Muscle of leg (tissue), 11 donors: ENCODE data around the gene KCNC4. TPM values are rescaled to one million over a fixed set of nuclear protein-coding genes. Genes with fewer than 3 reads are reported as not detected.

Experiments
- DNase-seq: peaks from one replicate; pipeline ENCODE4 v3.0.0; 2013
- H3K27ac ChIP-seq: one replicate; pipeline ENCODE4 v1.5.1; 2013; ENCODE audit warnings: mild to moderate bottlenecking, low read length, control low read depth
- H3K27me3 ChIP-seq: one replicate; pipeline ENCODE4 v1.6.1; 2013; ENCODE audit warnings: low read length; ENCODE audit not compliant: control insufficient read depth, insufficient read depth
- H3K36me3 ChIP-seq: one replicate; pipeline ENCODE4 v1.6.1; 2013; ENCODE audit warnings: low read length; ENCODE audit not compliant: control insufficient read depth, insufficient read depth
- H3K4me1 ChIP-seq: one replicate; pipeline ENCODE4 v1.6.1; 2013; ENCODE audit warnings: low read length; ENCODE audit not compliant: control insufficient read depth, insufficient read depth
- H3K4me3 ChIP-seq: one replicate; pipeline ENCODE4 v1.5.1; 2013; ENCODE audit warnings: low read length, control low read depth
- H3K9me3 ChIP-seq: replicated peaks from 2 replicates; pipeline ENCODE4 v1.6.1; 2013; ENCODE audit warnings: low read depth, low read length; ENCODE audit not compliant: control insufficient read depth
- WGBS: methylation state at CpG from one replicate; pipeline ENCODE4 v1.1.5; 2013; ENCODE audit warnings: missing lambda C conversion rate; ENCODE audit not compliant: insufficient coverage; 5-methylcytosine and 5-hydroxymethylcytosine counted together
- polyA plus RNA-seq, 8 donors: library from polyadenylated mRNA; unstranded; fragments of 120-200 nt; gene quantifications; one replicate each; pipeline versions ENCODE4 v1.2.1 to v1.2.3, GENCODE V29; 2013; ENCODE audit warnings: inconsistent platforms in 1 of 8, low replicate concordance in 1 of 8; ENCODE audit not compliant: insufficient read length in 8 of 8, insufficient read depth in 1 of 8
- total RNA-seq: library from RNA; stranded (reverse); fragments of 120-200 nt; gene quantifications from one replicate; pipeline ENCODE4 v1.2.4, GENCODE V29; 2013

The KCNC4 gene
- total and polyA plus RNA-seq, 9 donors: 2.7 to 8.8 (median 7.6) TPM

GRCh38 chr1:110250008-110250407 is 39.9 kb downstream of the KCNC4 start:
- no peaks in the 10 kb centered on the region for H3K9me3 ChIP-seq
- no peaks in the 10 kb centered on the region for H3K27me3 ChIP-seq
- 27% methylated on average over 4 of the region's 4 CpGs for WGBS
- H3K4me3 ChIP-seq: no peak overlapping the region
- DNase-seq: no peak
- peaks cover 4% of the 10 kb centered on the region for H3K4me1 ChIP-seq
- no peaks in the 10 kb centered on the region for H3K36me3 ChIP-seq
- no peak overlapping the region for H3K27ac ChIP-seq

GRCh38 chr1:110250749-110251148 is 40.6 kb downstream of the KCNC4 start:
- Histone ChIP-seq H3K4me1 (peaks cover 4% of the 10 kb centered on the region), H3K27me3 (no peaks in the 10 kb centered on the region), H3K27ac (no peak overlapping the region), H3K4me3 (no peak overlapping the region), H3K36me3 (no peaks in the 10 kb centered on the region), H3K9me3 (no peaks in the 10 kb centered on the region)
- 67% methylated on average over 1 of the region's 2 CpGs for WGBS
- no peak for DNase-seq

GRCh38 chr1:110253213-110253612 is 43.1 kb downstream of the KCNC4 start:
- DNase-seq: no peak
- H3K36me3 ChIP-seq: no peaks in the 10 kb centered on the region
- no peaks in the 10 kb centered on the region for H3K27me3 ChIP-seq
- H3K9me3 ChIP-seq: no peaks in the 10 kb centered on the region
- H3K4me1 ChIP-seq: peaks cover 4% of the 10 kb centered on the region
- WGBS: 75% methylated on average over 1 of the region's 1 CpG
- H3K4me3 ChIP-seq: no peak overlapping the region
- no peak overlapping the region for H3K27ac ChIP-seq

GRCh38 chr1:110254604-110255391 is 44.7 kb downstream of the KCNC4 start:
- no peaks in the 10 kb centered on the region for H3K9me3 ChIP-seq
- H3K27ac ChIP-seq: no peak overlapping the region
- no peak overlapping the region for H3K4me3 ChIP-seq
- DNase-seq: no peak
- peaks cover 7% of the 10 kb centered on the region for H3K4me1 ChIP-seq
- H3K36me3 ChIP-seq: no peaks in the 10 kb centered on the region
- WGBS: 47% methylated on average over 2 of the region's 6 CpGs
- peaks cover 1% of the 10 kb centered on the region for H3K27me3 ChIP-seq

GRCh38 chr1:110255392-110255787 is 45.3 kb downstream of the KCNC4 start:
- 46% methylated on average over 3 of the region's 4 CpGs for WGBS
- no peak overlapping the region for H3K4me3 ChIP-seq
- H3K27me3 ChIP-seq: peaks cover 2% of the 10 kb centered on the region
- no peak overlapping the region for H3K27ac ChIP-seq
- H3K9me3 ChIP-seq: no peaks in the 10 kb centered on the region
- H3K36me3 ChIP-seq: no peaks in the 10 kb centered on the region
- no peak for DNase-seq
- H3K4me1 ChIP-seq: peaks cover 7% of the 10 kb centered on the region

GRCh38 chr1:110258734-110259133 is 48.6 kb downstream of the KCNC4 start:
- peaks cover 2% of the 10 kb centered on the region for H3K27me3 ChIP-seq
- no peak for DNase-seq
- no peaks in the 10 kb centered on the region for H3K9me3 ChIP-seq
- no peak overlapping the region for H3K4me3 ChIP-seq
- WGBS: no CpG with 5 or more reads among the region's 2 CpGs
- H3K27ac ChIP-seq: no peak overlapping the region
- H3K36me3 ChIP-seq: no peaks in the 10 kb centered on the region
- peaks cover 7% of the 10 kb centered on the region for H3K4me1 ChIP-seq

GRCh38 chr1:110259770-110260169 is 49.7 kb downstream of the KCNC4 start:
- Histone ChIP-seq H3K27me3 (peaks cover 2% of the 10 kb centered on the region), H3K36me3 (no peaks in the 10 kb centered on the region), H3K4me1 (peaks cover 10% of the 10 kb centered on the region), H3K9me3 (no peaks in the 10 kb centered on the region), H3K27ac (no peak overlapping the region), H3K4me3 (no peak overlapping the region)
- DNase-seq: no peak
- WGBS: 57% methylated on average over 1 of the region's 2 CpGs

Other genes starting within 250 kb of the KCNC4 start
- gene AHCYL1, start 225.5 kb upstream of the KCNC4 start, total RNA-seq: 20.6 TPM
- 10 to 100 TPM; 34.8 to 50.9 (median 40.8) TPM for gene AHCYL1, start 225.5 kb upstream of the KCNC4 start, polyA plus RNA-seq
- 33.6 TPM for gene STRIP1, start 175.7 kb upstream of the KCNC4 start, total RNA-seq
- gene STRIP1, start 175.7 kb upstream of the KCNC4 start, polyA plus RNA-seq: 10 to 100 TPM; 26.5 to 33.4 (median 29.3) TPM
- not detected for gene ALX3, start 139.6 kb upstream of the KCNC4 start, total RNA-seq
- not detected for gene ALX3, start 139.6 kb upstream of the KCNC4 start, polyA plus RNA-seq
- gene UBL4B, start 97.9 kb upstream of the KCNC4 start, total RNA-seq: not detected
- gene UBL4B, start 97.9 kb upstream of the KCNC4 start, polyA plus RNA-seq: not detected
- gene SLC6A17, start 59.8 kb upstream of the KCNC4 start, total RNA-seq: 0.04 TPM
- gene SLC6A17, start 59.8 kb upstream of the KCNC4 start, polyA plus RNA-seq: under 1 TPM; 0.12 to 0.79 (median 0.30) TPM
- 18.8 TPM for gene RBM15, start 129.1 kb downstream of the KCNC4 start, total RNA-seq
- gene RBM15, start 129.1 kb downstream of the KCNC4 start, polyA plus RNA-seq: 1 to 10 TPM; 5.0 to 9.4 (median 8.5) TPM
- 9.1 TPM for gene SLC16A4, start 180.7 kb downstream of the KCNC4 start, total RNA-seq
- gene SLC16A4, start 180.7 kb downstream of the KCNC4 start, polyA plus RNA-seq: 10 to 100 TPM in 2 of 8 donors, 1 to 10 TPM in 6; 6.5 to 11.6 (median 8.5) TPM
- gene LAMTOR5, start 197.4 kb downstream of the KCNC4 start, total RNA-seq: 100 TPM
- 100 to 1,000 TPM; 108 to 129 (median 118) TPM for gene LAMTOR5, start 197.4 kb downstream of the KCNC4 start, polyA plus RNA-seq
- gene PROK1, start 240.8 kb downstream of the KCNC4 start, total RNA-seq: not detected
- not detected for gene PROK1, start 240.8 kb downstream of the KCNC4 start, polyA plus RNA-seq